Neuron (in vitro differentiated cells): ENCODE results near the gene ZDHHC18.
"Not testable (repeated sequence)": the region's sequence is repeated elsewhere in the genome, so short reads cannot be mapped to it uniquely, and the experiment has no call there.

Experiments
- H2AFZ ChIP-seq: one replicate; pipeline ENCODE4 v1.6.1; 2013; ENCODE audit warnings: low read depth, mild to moderate bottlenecking, inconsistent platforms, low read length, moderate library complexity
- H3K27me3 ChIP-seq: one replicate; pipeline ENCODE4 v1.6.1; 2013; ENCODE audit warnings: low read length; ENCODE audit not compliant: insufficient read depth
- H3K36me3 ChIP-seq: one replicate; pipeline ENCODE4 v1.6.1; 2013; ENCODE audit warnings: low read length; ENCODE audit not compliant: insufficient read depth
- H3K4me1 ChIP-seq: one replicate; pipeline ENCODE4 v1.6.1; 2013; ENCODE audit warnings: low read length; ENCODE audit not compliant: insufficient read depth
- H3K4me3 ChIP-seq: 2 replicates; pipeline ENCODE4 v1.5.1; 2013; ENCODE audit warnings: mild to moderate bottlenecking, low read length, moderate library complexity
- H3K9me3 ChIP-seq: one replicate; pipeline ENCODE4 v1.6.1; 2013; ENCODE audit warnings: low read length

The ZDHHC18 gene

GRCh38 chr1:26803932-26804331, 22.6 kb upstream of the ZDHHC18 start:
- not testable (repeated sequence) for H3K9me3 ChIP-seq, H3K4me1 ChIP-seq, H3K27me3 ChIP-seq, H2AFZ ChIP-seq, H3K36me3 ChIP-seq, H3K4me3 ChIP-seq

- not testable (repeated sequence) for H3K9me3 ChIP-seq
Measured at GRCh38 chr1:26810105-26810504, 16.4 kb upstream of the ZDHHC18 start.

GRCh38 chr1:26811057-26811456, 15.4 kb upstream of the ZDHHC18 start:
- Histone ChIP-seq H2AFZ (no peak overlapping the region), H3K9me3 (peaks cover under 1% of the 10 kb centered on the region), H3K4me3 (no peak overlapping the region), H3K27me3 (no peaks in the 10 kb centered on the region), H3K36me3 (no peaks in the 10 kb centered on the region), H3K4me1 (no peaks in the 10 kb centered on the region)

More at GRCh38 chr1:26810105-26810504, 16.4 kb upstream of the ZDHHC18 start:
- H2AFZ ChIP-seq, H3K36me3 ChIP-seq, H3K4me1 ChIP-seq, H3K4me3 ChIP-seq, H3K27me3 ChIP-seq: not testable (repeated sequence)

- Histone ChIP-seq H3K4me3 (no peak overlapping the region), H3K36me3 (no peaks in the 10 kb centered on the region), H3K4me1 (no peaks in the 10 kb centered on the region), H3K27me3 (no peaks in the 10 kb centered on the region), H3K9me3 (peaks cover 2% of the 10 kb centered on the region), H2AFZ (no peak overlapping the region)
Measured at GRCh38 chr1:26811708-26812107, 14.8 kb upstream of the ZDHHC18 start.

GRCh38 chr1:26814377-26814776, 12.1 kb upstream of the ZDHHC18 start:
- Histone ChIP-seq H3K9me3 (peaks cover 2% of the 10 kb centered on the region), H3K27me3 (no peaks in the 10 kb centered on the region), H3K4me3 (no peak overlapping the region), H3K4me1 (no peaks in the 10 kb centered on the region), H3K36me3 (no peaks in the 10 kb centered on the region), H2AFZ (no peak overlapping the region)

GRCh38 chr1:26814893-26815292, 11.6 kb upstream of the ZDHHC18 start:
- Histone ChIP-seq H3K27me3 (no peaks in the 10 kb centered on the region), H3K4me3 (no peak overlapping the region), H3K36me3 (no peaks in the 10 kb centered on the region), H2AFZ (no peak overlapping the region), H3K4me1 (no peaks in the 10 kb centered on the region), H3K9me3 (peaks cover 2% of the 10 kb centered on the region)

GRCh38 chr1:26820784-26821269, 5.7 kb upstream of the ZDHHC18 start:
- H3K4me1 ChIP-seq, result no peaks in the 10 kb centered on the region
- H3K9me3 ChIP-seq, result peaks cover 4% of the 10 kb centered on the region
- no peaks in the 10 kb centered on the region for H3K27me3 ChIP-seq
- H2AFZ ChIP-seq, result no peak overlapping the region
- no peaks in the 10 kb centered on the region for H3K36me3 ChIP-seq
- no peak overlapping the region for H3K4me3 ChIP-seq

GRCh38 chr1:26822737-26823395, 3.6 kb upstream of the ZDHHC18 start:
- no peaks in the 10 kb centered on the region for H3K27me3 ChIP-seq
- no peak overlapping the region for H2AFZ ChIP-seq
- peaks cover 10% of the 10 kb centered on the region for H3K4me1 ChIP-seq
- peaks cover 2% of the 10 kb centered on the region for H3K9me3 ChIP-seq
- no peak overlapping the region for H3K4me3 ChIP-seq
- H3K36me3 ChIP-seq, result no peaks in the 10 kb centered on the region

- Histone ChIP-seq H3K4me3 (no peak overlapping the region), H3K4me1 (peaks cover 17% of the 10 kb centered on the region), H3K27me3 (no peaks in the 10 kb centered on the region), H2AFZ (no peak overlapping the region), H3K36me3 (peaks cover 10% of the 10 kb centered on the region), H3K9me3 (peaks cover 2% of the 10 kb centered on the region)
Measured at GRCh38 chr1:26824731-26825130, 1.8 kb upstream of the ZDHHC18 start.

- H3K4me1 ChIP-seq, result peaks cover 17% of the 10 kb centered on the region
- H3K27me3 ChIP-seq, result no peaks in the 10 kb centered on the region
- H2AFZ ChIP-seq, result no peak overlapping the region
- H3K9me3 ChIP-seq, result no peaks in the 10 kb centered on the region
- peak overlapping the region; percentile 78 for H3K4me3 ChIP-seq
- H3K36me3 ChIP-seq, result peaks cover 21% of the 10 kb centered on the region
Measured at GRCh38 chr1:26827106-26827604, 667 bp downstream of the ZDHHC18 start.

- H3K27me3 ChIP-seq, result no peaks in the 10 kb centered on the region
- no peaks in the 10 kb centered on the region for H3K9me3 ChIP-seq
- no peak overlapping the region for H2AFZ ChIP-seq
- peak overlapping the region; percentile 78 for H3K4me3 ChIP-seq
- H3K4me1 ChIP-seq, result peaks cover 17% of the 10 kb centered on the region
- peaks cover 25% of the 10 kb centered on the region for H3K36me3 ChIP-seq
Measured at GRCh38 chr1:26827663-26828062, 1.2 kb downstream of the ZDHHC18 start.

- peaks cover 33% of the 10 kb centered on the region for H3K36me3 ChIP-seq
- H3K4me1 ChIP-seq, result peaks cover 17% of the 10 kb centered on the region
- H3K27me3 ChIP-seq, result no peaks in the 10 kb centered on the region
- H3K4me3 ChIP-seq, result no peak overlapping the region
- no peaks in the 10 kb centered on the region for H3K9me3 ChIP-seq
- no peak overlapping the region for H2AFZ ChIP-seq
Measured at GRCh38 chr1:26828411-26828991, 2.0 kb downstream of the ZDHHC18 start.

GRCh38 chr1:26829184-26829911, 2.9 kb downstream of the ZDHHC18 start:
- H2AFZ ChIP-seq, result no peak overlapping the region
- no peaks in the 10 kb centered on the region for H3K9me3 ChIP-seq
- H3K4me1 ChIP-seq, result peaks cover 17% of the 10 kb centered on the region
- H3K36me3 ChIP-seq, result peaks cover 42% of the 10 kb centered on the region
- H3K4me3 ChIP-seq, result no peak overlapping the region
- no peaks in the 10 kb centered on the region for H3K27me3 ChIP-seq
